HG03064 (cell line): Measurements from ENCODE around the gene LAIR2.
"Not testable (repeated sequence)": the region's sequence is repeated elsewhere in the genome, so short reads cannot be mapped to it uniquely, and the experiment has no call there.

Experiments
- ATAC-seq: cut with Tn5 transposase; IDR thresholded peaks from one replicate; pipeline ENCODE4 v1.9.1; 2021; ENCODE audit warnings: low read depth; ENCODE audit not compliant: unreplicated experiment

The LAIR2 gene

GRCh38 chr19:54464044-54464629 is 38.5 kb upstream of the LAIR2 start:
- ATAC-seq, result peak; percentile 42

- peak; percentile 44 for ATAC-seq
Observed at GRCh38 chr19:54464630-54465425, 37.8 kb upstream of the LAIR2 start.

DNA sequence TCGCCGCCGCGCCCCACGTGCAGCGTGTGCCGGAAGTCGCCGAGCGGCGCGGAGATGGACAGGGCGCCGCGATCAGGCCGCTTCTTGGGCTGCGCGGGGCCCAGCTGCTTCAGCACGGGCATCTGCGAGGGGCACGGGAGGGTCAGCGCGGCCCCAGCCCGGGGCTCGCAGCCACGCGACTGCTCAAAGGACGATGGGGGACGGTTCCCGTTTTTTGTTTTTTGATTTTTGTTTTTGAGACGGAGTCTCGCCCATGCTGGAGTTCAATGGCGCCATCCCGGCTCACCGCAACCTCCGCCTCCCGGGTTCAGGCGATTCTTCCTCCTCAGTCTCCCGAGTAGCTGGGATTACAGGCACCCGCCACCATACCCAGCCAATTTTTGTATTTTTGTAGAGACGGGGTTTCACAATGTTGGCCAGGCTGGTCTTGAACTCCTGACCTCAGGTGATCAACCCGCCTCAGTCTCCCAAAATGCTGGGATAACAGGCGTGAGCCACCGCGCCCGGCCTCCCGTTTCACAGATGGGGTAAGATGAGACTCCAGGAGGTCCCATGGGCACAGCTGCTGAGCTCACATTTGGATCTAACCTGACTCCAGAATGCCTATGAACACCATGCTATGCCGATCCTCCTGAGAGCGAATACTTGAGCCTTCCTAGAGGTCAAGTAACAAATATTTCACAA is 37.1 kb upstream of the LAIR2 start:
- no peak for ATAC-seq

GRCh38 chr19:54466110-54466480 is 36.5 kb upstream of the LAIR2 start:
- ATAC-seq, result not testable (repeated sequence)

GRCh38 chr19:54469496-54469934 is 33.1 kb upstream of the LAIR2 start:
- ATAC-seq, result no peak

- ATAC-seq, result no peak
Observed at GRCh38 chr19:54470276-54470887, 32.2 kb upstream of the LAIR2 start.

- ATAC-seq, result no peak
Observed at GRCh38 chr19:54470991-54471782, 31.4 kb upstream of the LAIR2 start.

GRCh38 chr19:54473071-54473891 is 29.4 kb upstream of the LAIR2 start, which contains the start of gene CDC42EP5:
Gene CDC42EP5 (minus strand): TSS chr19:54473296. CDS start chr19:54465547, 7,749 bp downstream.
- ATAC-seq, result no peak

DNA sequence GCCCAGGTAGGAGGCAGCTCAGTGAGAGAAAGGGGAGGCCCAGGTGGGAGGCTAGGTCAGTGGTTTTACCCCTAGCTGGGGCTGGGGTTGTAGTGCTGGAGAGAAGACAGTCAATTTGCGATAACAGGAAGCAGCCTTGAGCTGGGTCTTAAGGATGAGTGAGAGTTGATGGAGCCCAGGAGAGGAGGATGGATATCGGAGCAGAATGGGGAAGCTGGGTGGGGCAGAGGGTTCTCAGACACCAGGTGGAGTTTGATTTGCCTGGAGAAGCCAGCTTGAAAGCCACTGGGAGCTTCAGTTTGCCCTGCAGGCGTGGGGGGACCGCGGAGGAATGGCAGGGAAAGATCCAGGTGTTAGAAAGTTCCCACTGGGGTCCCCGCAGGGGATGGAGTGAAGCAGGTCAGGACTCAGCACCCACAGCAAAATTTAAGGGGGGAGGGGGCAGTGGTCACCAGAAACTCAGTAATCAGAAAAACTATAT is 28.7 kb upstream of the LAIR2 start:
- no peak for ATAC-seq

GRCh38 chr19:54475706-54476105 is 26.9 kb upstream of the LAIR2 start:
- no peak for ATAC-seq

- no peak for ATAC-seq
Observed at GRCh38 chr19:54477650-54478049, 25.0 kb upstream of the LAIR2 start.

GRCh38 chr19:54478677-54479266 is 23.9 kb upstream of the LAIR2 start:
- ATAC-seq, result no peak

DNA sequence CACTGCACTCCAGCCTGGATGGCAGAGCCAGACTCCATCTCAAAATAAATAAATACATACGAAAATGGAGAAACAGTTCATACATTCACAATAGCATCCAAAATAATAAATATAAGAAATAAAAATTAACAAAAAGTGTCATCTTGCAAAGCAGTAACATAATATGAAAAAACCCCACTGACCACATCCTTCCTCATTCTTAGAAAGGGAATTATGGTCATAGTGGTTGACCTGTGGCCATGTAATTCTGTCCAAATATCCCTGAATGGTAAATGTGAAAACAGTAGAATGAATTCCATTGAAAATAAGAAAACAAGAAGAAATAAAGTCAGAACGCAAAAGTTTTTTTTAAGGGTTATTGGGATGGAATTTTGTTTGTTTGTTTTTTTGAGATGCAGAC is 22.6 kb upstream of the LAIR2 start:
- ATAC-seq, result no peak

GRCh38 chr19:54481326-54481930 is 21.2 kb upstream of the LAIR2 start:
- ATAC-seq, result no peak

- no peak for ATAC-seq
Observed at GRCh38 chr19:54482889-54483288, 19.7 kb upstream of the LAIR2 start.

- ATAC-seq, result no peak
Observed at GRCh38 chr19:54484451-54484850, 18.2 kb upstream of the LAIR2 start.

- no peak for ATAC-seq
Observed at GRCh38 chr19:54485851-54486250, 16.8 kb upstream of the LAIR2 start.

DNA sequence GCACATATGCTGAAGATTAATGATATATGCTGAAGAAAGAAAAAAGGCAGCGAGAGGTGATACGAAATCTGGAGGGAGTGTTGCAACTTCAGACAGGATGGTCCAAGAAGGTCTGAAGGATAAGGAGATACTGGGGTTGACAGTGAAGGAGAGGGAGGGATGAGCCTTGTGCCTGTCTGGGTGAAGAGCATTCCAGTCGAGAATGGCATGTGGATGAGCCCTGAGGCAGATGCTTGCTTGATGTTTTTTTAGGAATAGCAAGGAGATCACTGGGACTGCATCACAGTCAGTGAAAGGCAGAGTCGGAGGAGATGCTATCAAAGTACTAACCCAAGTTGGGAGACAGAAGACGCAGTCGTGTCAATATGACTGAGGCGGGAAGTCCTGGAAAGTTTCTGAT is 13.3 kb upstream of the LAIR2 start:
- no peak for ATAC-seq

DNA sequence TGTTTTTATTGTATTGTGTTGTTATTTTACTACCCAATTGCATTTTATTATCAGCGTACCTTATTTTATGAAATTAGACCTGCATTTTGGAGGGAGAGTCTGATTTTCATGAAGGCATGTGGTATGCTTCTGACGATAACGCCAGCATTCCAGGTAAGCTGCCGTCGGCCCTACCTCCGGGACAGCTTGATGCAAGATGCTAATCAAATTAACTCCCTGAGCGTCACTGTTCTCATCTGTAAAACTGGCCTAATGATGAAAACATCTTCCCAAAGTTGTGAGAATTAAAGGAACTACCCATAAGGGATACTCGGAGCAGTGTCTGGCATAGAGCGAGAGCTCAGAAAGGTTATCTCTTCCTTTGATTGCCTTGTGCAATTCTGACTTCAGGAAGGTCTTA is 12.9 kb upstream of the LAIR2 start:
- no peak for ATAC-seq
